ENCODE measurements around the gene GMPS. TPM values are rescaled to one million over a fixed set of nuclear protein-coding genes. Genes with fewer than 3 reads are reported as not detected.

Gene GMPS
- total and polyA plus RNA-seq, 2 of the 4 experiments (the other 2 are of a cell fraction) = 33.9 to 52.5 TPM

DNA sequence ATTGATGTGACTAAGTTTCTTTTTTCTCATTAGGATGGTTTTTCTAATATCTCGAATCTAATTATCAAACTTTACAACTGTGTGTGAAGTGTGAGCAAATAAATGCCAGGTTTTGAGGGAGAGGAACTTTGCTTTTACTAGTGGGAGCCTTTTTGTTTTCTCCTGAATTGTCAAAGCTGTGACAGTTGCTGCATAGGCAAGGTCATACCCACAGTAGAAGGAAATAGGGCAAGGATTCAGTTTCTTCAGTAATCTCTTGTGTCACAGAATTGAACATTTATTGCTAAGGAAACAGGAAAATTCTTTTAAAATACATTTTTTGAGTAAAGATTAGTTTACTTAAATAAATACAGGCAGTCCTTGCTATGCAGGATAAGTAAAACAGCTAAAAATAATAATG, 19.5 kb downstream of the GMPS start:
- Histone ChIP-seq H3K4me3 (ENCODE audit: insufficient read depth, low read depth, low read length) (no peak overlapping the region), H3K36me3 (ENCODE audit: control insufficient read depth, insufficient read depth, low read length) (peaks cover 4% of the 10 kb centered on the region), H3K9ac (ENCODE audit: low read depth, low read length) (no peak overlapping the region), H2BK20ac (ENCODE audit: low read depth, low read length) (no peak overlapping the region), H2BK120ac (ENCODE audit: low read depth, low read length) (no peak overlapping the region), H2AK9ac (replicated peaks; ENCODE audit: low read depth, low read length, poor library complexity) (no peak overlapping the region), H3K9me1 (ENCODE audit: insufficient read depth, low read length) (peaks cover 4% of the 10 kb centered on the region; the same call in 1 of the 2 replicates), H3K4ac (ENCODE audit: low read depth, low read length) (no peak overlapping the region), H3K14ac (replicated peaks; ENCODE audit: low read depth, low read length) (no peak overlapping the region), H3K23ac (ENCODE audit: low read depth, low read length) (no peak overlapping the region), H2BK5ac (ENCODE audit: low read depth, low read length, poor library complexity, severe bottlenecking) (no peak overlapping the region), H3K4me1 (ENCODE audit: control insufficient read depth, insufficient read depth, low read length) (peaks cover 6% of the 10 kb centered on the region), H3K27me3 (ENCODE audit: control insufficient read depth, insufficient read depth, low read length) (no peaks in the 10 kb centered on the region), H3K79me1 (ENCODE audit: low read depth in 1 of 2, low read length in 2 of 2) (peaks cover 6 to 37% of the 10 kb centered on the region in 2 experiments; a peak in 3 of 4 replicates), H2AFZ (replicated peaks; ENCODE audit: low read length, poor library complexity) (no peak overlapping the region), H4K20me1 (ENCODE audit: insufficient read depth, low read length) (peaks cover 18% of the 10 kb centered on the region), H3K4me2 (ENCODE audit: low read depth, low read length) (no peak overlapping the region), H4K8ac (ENCODE audit: low read depth in 2 of 2, low read length in 2 of 2) (no peak overlapping the region), H3K18ac (ENCODE audit: low read depth, low read length) (no peak overlapping the region), H3K9me3 (ENCODE audit: control insufficient read depth, insufficient read depth, low read length) (no peaks in the 10 kb centered on the region), H3K27ac (ENCODE audit: insufficient read depth, low read length) (no peak overlapping the region), H2AK5ac (ENCODE audit: low read depth, low read length) (no peak overlapping the region), H4K91ac (ENCODE audit: insufficient read depth, low read depth, low read length) (no peak overlapping the region), H4K5ac (ENCODE audit: low read depth, low read length) (no peak overlapping the region), H2BK15ac (ENCODE audit: low read depth, low read length) (no peak overlapping the region), H3K56ac (ENCODE audit: extremely low read depth, insufficient read depth, low read length) (no peak overlapping the region)
- in situ Hi-C loops (cut with MboI; ENCODE audit: low sequenced_read_pairs) (no loop called here), dilution Hi-C loops (cut with HindIII; ENCODE audit: low sequenced_read_pairs, unreplicated experiment) (no loop called here), intact Hi-C loops (cut with micrococcal nuclease) (no loop called here)
- POLR2A ChIA-PET (ENCODE audit: unreplicated experiment) = no interaction called here
- TF ChIP-seq RFX5 (IDR thresholded peaks at IDR 0.05; ENCODE audit: low read depth, low read length) (no peak), RAD21 (IDR thresholded peaks at IDR 0.05; ENCODE audit: low read length) (no peak), RCOR1 (IDR thresholded peaks at IDR 0.05; ENCODE audit: insufficient replicate concordance, low read length) (no peak), POLR2A (IDR thresholded peaks at IDR 0.05; ENCODE audit: low read depth, low read length) (no peak), MXI1 (IDR thresholded peaks at IDR 0.05; ENCODE audit: borderline replicate concordance, low read depth, low read length) (no peak), BHLHE40 (IDR thresholded peaks at IDR 0.05; ENCODE audit: low read depth, low read length) (no peak), CHD1 (IDR thresholded peaks at IDR 0.05; ENCODE audit: low read depth, low read length) (no peak), FOS (IDR thresholded peaks at IDR 0.05; ENCODE audit: low read depth, low read length) (no peak), NFE2L2 (IDR thresholded peaks at IDR 0.05; ENCODE audit: low read depth, low read length) (no peak), MAZ (IDR thresholded peaks at IDR 0.05; ENCODE audit: borderline replicate concordance, low read depth, low read length) (no peak), MAFK (IDR thresholded peaks at IDR 0.05; ENCODE audit: low read depth, low read length) (no peak), CEBPB (IDR thresholded peaks at IDR 0.05; ENCODE audit: low read depth, low read length) (no peak), SMC3 (IDR thresholded peaks at IDR 0.05; ENCODE audit: low read depth, low read length) (no peak)
- TF ChIP-seq, protein P1, sequence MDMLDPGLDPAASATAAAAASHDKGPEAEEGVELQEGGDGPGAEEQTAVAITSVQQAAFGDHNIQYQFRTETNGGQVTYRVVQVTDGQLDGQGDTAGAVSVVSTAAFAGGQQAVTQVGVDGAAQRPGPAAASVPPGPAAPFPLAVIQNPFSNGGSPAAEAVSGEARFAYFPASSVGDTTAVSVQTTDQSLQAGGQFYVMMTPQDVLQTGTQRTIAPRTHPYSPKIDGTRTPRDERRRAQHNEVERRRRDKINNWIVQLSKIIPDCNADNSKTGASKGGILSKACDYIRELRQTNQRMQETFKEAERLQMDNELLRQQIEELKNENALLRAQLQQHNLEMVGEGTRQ (IDR thresholded peaks at IDR 0.05; ENCODE audit: low read depth, low read length) = no peak
- TF ChIP-seq, protein P2, sequence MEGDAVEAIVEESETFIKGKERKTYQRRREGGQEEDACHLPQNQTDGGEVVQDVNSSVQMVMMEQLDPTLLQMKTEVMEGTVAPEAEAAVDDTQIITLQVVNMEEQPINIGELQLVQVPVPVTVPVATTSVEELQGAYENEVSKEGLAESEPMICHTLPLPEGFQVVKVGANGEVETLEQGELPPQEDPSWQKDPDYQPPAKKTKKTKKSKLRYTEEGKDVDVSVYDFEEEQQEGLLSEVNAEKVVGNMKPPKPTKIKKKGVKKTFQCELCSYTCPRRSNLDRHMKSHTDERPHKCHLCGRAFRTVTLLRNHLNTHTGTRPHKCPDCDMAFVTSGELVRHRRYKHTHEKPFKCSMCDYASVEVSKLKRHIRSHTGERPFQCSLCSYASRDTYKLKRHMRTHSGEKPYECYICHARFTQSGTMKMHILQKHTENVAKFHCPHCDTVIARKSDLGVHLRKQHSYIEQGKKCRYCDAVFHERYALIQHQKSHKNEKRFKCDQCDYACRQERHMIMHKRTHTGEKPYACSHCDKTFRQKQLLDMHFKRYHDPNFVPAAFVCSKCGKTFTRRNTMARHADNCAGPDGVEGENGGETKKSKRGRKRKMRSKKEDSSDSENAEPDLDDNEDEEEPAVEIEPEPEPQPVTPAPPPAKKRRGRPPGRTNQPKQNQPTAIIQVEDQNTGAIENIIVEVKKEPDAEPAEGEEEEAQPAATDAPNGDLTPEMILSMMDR (conservative IDR thresholded peaks at IDR 0.05; ENCODE audit: low read depth, low read length) = no peak
- TF ChIP-seq, protein P3, sequence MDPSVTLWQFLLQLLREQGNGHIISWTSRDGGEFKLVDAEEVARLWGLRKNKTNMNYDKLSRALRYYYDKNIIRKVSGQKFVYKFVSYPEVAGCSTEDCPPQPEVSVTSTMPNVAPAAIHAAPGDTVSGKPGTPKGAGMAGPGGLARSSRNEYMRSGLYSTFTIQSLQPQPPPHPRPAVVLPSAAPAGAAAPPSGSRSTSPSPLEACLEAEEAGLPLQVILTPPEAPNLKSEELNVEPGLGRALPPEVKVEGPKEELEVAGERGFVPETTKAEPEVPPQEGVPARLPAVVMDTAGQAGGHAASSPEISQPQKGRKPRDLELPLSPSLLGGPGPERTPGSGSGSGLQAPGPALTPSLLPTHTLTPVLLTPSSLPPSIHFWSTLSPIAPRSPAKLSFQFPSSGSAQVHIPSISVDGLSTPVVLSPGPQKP (IDR thresholded peaks at IDR 0.05; ENCODE audit: borderline replicate concordance, low read depth, low read length) = no peak
- no CpG with 5 or more reads among the region's 1 CpG for WGBS, 2 experiments (ENCODE audit: extremely low coverage in 2 of 2, insufficient read length in 1 of 2)
- no TSS peak for BruUV-seq (replicated peaks)
- CTCF ChIA-PET = interaction anchor here (2.1 kb wide), 1 partner anchor 84 kb away, joined by 4 read pairs; the partner anchor contains the start of gene C3orf33
- DNase-seq = no peak
- no peak; the same call in 1 of the 2 replicates for ATAC-seq (ENCODE audit: low read depth)
